Activated B cell treated with CpG ODN at 0.5 μM for 24 hours (primary cell): ENCODE measurements around the gene TMEM192. TPM values are rescaled to one million over a fixed set of nuclear protein-coding genes. Genes with fewer than 3 reads are reported as not detected.
"Not testable (repeated sequence)": the region's sequence is repeated elsewhere in the genome, so short reads cannot be mapped to it uniquely, and the experiment has no call there.

ENCODE experiments used
- ATAC-seq: fragments of 200-7000 bp; cut with Tn5 transposase; one replicate; pipeline ENCODE4 v1.10.0; 2021; ENCODE audit warnings: low read depth, mild to moderate bottlenecking, moderate library complexity
- CTCF ChIA-PET: fragments of 350-600 bp; sonication (Branson Sonifier 250); formaldehyde crosslinking; loops from one replicate; lab custom pipeline; 2021; ENCODE audit warnings: antibody characterized with exemption; lab: Charles Lee
- POLR2A ChIA-PET: fragments of 350-600 bp; sonication (Branson Sonifier 250); formaldehyde crosslinking; loops from one replicate; lab custom pipeline; 2021; ENCODE audit warnings: antibody characterized with exemption; lab: Charles Lee
- DNase-seq: peaks from one replicate; pipeline ENCODE4 v3.0.0; 2022
- H3K27ac Mint-ChIP-seq: one replicate; pipeline ENCODE4 v1.8.0; 2020; ENCODE audit warnings: mixed read lengths
- H3K27me3 Mint-ChIP-seq: one replicate; pipeline ENCODE4 v1.8.0; 2021; ENCODE audit warnings: mixed read lengths
- H3K36me3 Mint-ChIP-seq: one replicate; pipeline ENCODE4 v1.8.0; 2021; ENCODE audit warnings: low read depth, mixed read lengths
- H3K4me1 Mint-ChIP-seq: one replicate; pipeline ENCODE4 v1.8.0; 2021; ENCODE audit warnings: mixed read lengths
- H3K4me3 Mint-ChIP-seq: one replicate; pipeline ENCODE4 v1.8.0; 2020; ENCODE audit warnings: mild to moderate bottlenecking, mixed read lengths
- H3K9me3 Mint-ChIP-seq: one replicate; pipeline ENCODE4 v1.8.0; 2020; ENCODE audit warnings: mixed read lengths
- CTCF ChIP-seq: fragments of 200-600 bp; IDR thresholded peaks from one replicate; pipeline ENCODE4 v1.8.0; 2022; ENCODE audit warnings: antibody characterized with exemption, mild to moderate bottlenecking
- intact Hi-C: fragments of 100-400 bp; cut with micrococcal nuclease; formaldehyde crosslinking; loops from one replicate; pipeline ENCODE4 v1.15.1; 2024
- total RNA-seq: library from RNA; stranded (reverse); gene quantifications from 2 replicates; pipeline ENCODE4 v1.2.3, GENCODE V29; 2022

The TMEM192 gene
- total RNA-seq, 1 donor from 2014 or later: 19.3 TPM

- no peak for ATAC-seq
- no peak for DNase-seq
- intact Hi-C loops: no loop called here
These were observed 81.0 kb downstream of the TMEM192 start, which contains the start of gene TRIM60 for GRCh38 chr4:165031436-165032211. Gene TRIM60 (plus strand): TSS chr4:165031999. CDS start chr4:165040073, 8,074 bp downstream.

GRCh38 chr4:165027762-165028402 lies 84.8 kb downstream of the TMEM192 start:
- no peak overlapping the region for H3K4me3 Mint-ChIP-seq
- ChIA-PET POLR2A (no interaction called here), CTCF (interaction anchor here (0.6 kb wide), 1 partner anchor 412 kb away, joined by 3 read pairs; no protein-coding TSS in a partner anchor)
- H3K27me3 Mint-ChIP-seq: no peaks in the 10 kb centered on the region
- no peaks in the 10 kb centered on the region for H3K9me3 Mint-ChIP-seq
- no peaks in the 10 kb centered on the region for H3K36me3 Mint-ChIP-seq
- intact Hi-C loops: no loop called here
- H3K27ac Mint-ChIP-seq: no peak overlapping the region
- no peak for DNase-seq
- no peaks in the 10 kb centered on the region for H3K4me1 Mint-ChIP-seq
- TF ChIP-seq CTCF: no peak
- ATAC-seq: no peak

More at GRCh38 chr4:165031436-165032211, 81.0 kb downstream of the TMEM192 start, which contains the start of gene TRIM60:
- no peak for TF ChIP-seq CTCF
- Mint-ChIP-seq H3K36me3 (no peaks in the 10 kb centered on the region), H3K9me3 (no peaks in the 10 kb centered on the region), H3K27ac (no peak within 1 kb of the TSS), H3K4me1 (no peaks in the 10 kb centered on the region), H3K4me3 (no peak within 1 kb of the TSS), H3K27me3 (peaks cover 2% of the 10 kb centered on the region)
- POLR2A ChIA-PET: no interaction called here
- CTCF ChIA-PET: no interaction called here

- ATAC-seq, DNase-seq, intact Hi-C loops, H3K4me3 Mint-ChIP-seq, H3K27me3 Mint-ChIP-seq, H3K36me3 Mint-ChIP-seq, H3K27ac Mint-ChIP-seq, H3K9me3 Mint-ChIP-seq, POLR2A ChIA-PET, CTCF ChIA-PET, H3K4me1 Mint-ChIP-seq: not testable (repeated sequence)
These were observed 86.9 kb downstream of the TMEM192 start for GRCh38 chr4:165025782-165026181.

Other genes starting within 250 kb of the TMEM192 start
- not detected in 2 replicates for gene APELA, start 235.7 kb downstream of the TMEM192 start, total RNA-seq
- 2.1 and 3.6 TPM in 2 replicates for gene TRIM61, start 135.2 kb downstream of the TMEM192 start, total RNA-seq
- not detected in 2 replicates for gene TRIM60, start 80.9 kb downstream of the TMEM192 start, total RNA-seq
- not detected in 2 replicates for gene TRIM75, start 59.0 kb downstream of the TMEM192 start, total RNA-seq
- gene KLHL2, start 94.7 kb upstream of the TMEM192 start, total RNA-seq: 21.5 and 21.9 TPM in 2 replicates
- gene MSMO1, start 214.8 kb upstream of the TMEM192 start, total RNA-seq: 74.6 and 87.9 TPM in 2 replicates